ENCODE measurements around the gene DCAF7.
A peak's percentile ranks its signal among the peaks of the same experiment; 100 is the strongest.

Gene DCAF7

GRCh38 chr17:63571632-63572310 lies 21.5 kb downstream of the DCAF7 start:
- Histone ChIP-seq H3K9ac (ENCODE audit: low read length) (no peak overlapping the region), H2AFZ (ENCODE audit: low read length) (no peak overlapping the region), H3K4me3 (ENCODE audit: low read length) (no peak overlapping the region), H3K4me1 (ENCODE audit: low read length) (no peaks in the 10 kb centered on the region), H3K27ac (ENCODE audit: low read length) (no peak overlapping the region), H3K9me2 (replicated peaks; ENCODE audit: insufficient read depth, low read length) (no peaks in the 10 kb centered on the region), H3K79me2 (ENCODE audit: low read length) (peaks cover 77% of the 10 kb centered on the region), H3K9me3 (replicated peaks; ENCODE audit: insufficient read depth, low read length) (no peaks in the 10 kb centered on the region), H3K4me2 (ENCODE audit: low read depth, low read length) (no peak overlapping the region), H3K36me3 (replicated peaks; ENCODE audit: insufficient read depth, low read length) (no peaks in the 10 kb centered on the region), H4K20me1 (ENCODE audit: insufficient read depth, low read length) (0 out of 2 replicates have a peak, but pooled peaks cover 3% of the 10 kb centered on the region), H3F3A (ENCODE audit: insufficient read depth, low read length) (no peaks in the 10 kb centered on the region), H3K27me3 (replicated peaks; ENCODE audit: insufficient read depth, low read length) (no peaks in the 10 kb centered on the region)
- no peak for TF ChIP-seq CTCF (IDR thresholded peaks at IDR 0.05; ENCODE audit: low read length)
- TF ChIP-seq EZH2 (optimal IDR thresholded peaks at IDR 0.05; ENCODE audit: low read depth, low read length) = no peak
- TF ChIP-seq EZH2phosphoT487 (IDR thresholded peaks at IDR 0.05; ENCODE audit: low read length) = no peak
- no peak for DNase-seq

GRCh38 chr17:63573634-63574033 lies 23.4 kb downstream of the DCAF7 start:
- Histone ChIP-seq H3K4me1 (ENCODE audit: low read length) (no peaks in the 10 kb centered on the region), H3K4me3 (ENCODE audit: low read length) (no peak overlapping the region), H3K27ac (ENCODE audit: low read length) (no peak overlapping the region), H3K36me3 (replicated peaks; ENCODE audit: insufficient read depth, low read length) (no peaks in the 10 kb centered on the region), H3K9me2 (replicated peaks; ENCODE audit: insufficient read depth, low read length) (no peaks in the 10 kb centered on the region), H3K9ac (ENCODE audit: low read length) (no peak overlapping the region), H3K9me3 (replicated peaks; ENCODE audit: insufficient read depth, low read length) (no peaks in the 10 kb centered on the region), H3K4me2 (ENCODE audit: low read depth, low read length) (no peak overlapping the region), H2AFZ (ENCODE audit: low read length) (no peak overlapping the region), H3K27me3 (replicated peaks; ENCODE audit: insufficient read depth, low read length) (no peaks in the 10 kb centered on the region), H3K79me2 (ENCODE audit: low read length) (peaks cover 74% of the 10 kb centered on the region), H3F3A (ENCODE audit: insufficient read depth, low read length) (no peaks in the 10 kb centered on the region), H4K20me1 (ENCODE audit: insufficient read depth, low read length) (peaks cover 8% of the 10 kb centered on the region; the same call in 1 of the 2 replicates)
- DNase-seq = no peak
- TF ChIP-seq CTCF (IDR thresholded peaks at IDR 0.05; ENCODE audit: low read length) (peak; percentile 5; the same call in 1 of the 2 replicates), EZH2 (optimal IDR thresholded peaks at IDR 0.05; ENCODE audit: low read depth, low read length) (no peak)

GRCh38 chr17:63578027-63578768 lies 27.9 kb downstream of the DCAF7 start:
- no peak for DNase-seq
- Histone ChIP-seq H3K4me3 (ENCODE audit: low read length) (no peak overlapping the region), H3K9me2 (replicated peaks; ENCODE audit: insufficient read depth, low read length) (no peaks in the 10 kb centered on the region), H3K4me2 (ENCODE audit: low read depth, low read length) (no peak overlapping the region), H4K20me1 (ENCODE audit: insufficient read depth, low read length) (peaks cover 11% of the 10 kb centered on the region; the same call in 1 of the 2 replicates), H2AFZ (ENCODE audit: low read length) (no peak overlapping the region), H3K9ac (ENCODE audit: low read length) (no peak overlapping the region), H3K4me1 (ENCODE audit: low read length) (no peaks in the 10 kb centered on the region), H3K27ac (ENCODE audit: low read length) (no peak overlapping the region), H3K9me3 (replicated peaks; ENCODE audit: insufficient read depth, low read length) (no peaks in the 10 kb centered on the region), H3K27me3 (replicated peaks; ENCODE audit: insufficient read depth, low read length) (no peaks in the 10 kb centered on the region), H3K79me2 (ENCODE audit: low read length) (peaks cover 49% of the 10 kb centered on the region), H3K36me3 (replicated peaks; ENCODE audit: insufficient read depth, low read length) (peaks cover 5% of the 10 kb centered on the region; the same call in 1 of the 2 replicates), H3F3A (ENCODE audit: insufficient read depth, low read length) (no peaks in the 10 kb centered on the region)
- no peak for TF ChIP-seq EZH2 (optimal IDR thresholded peaks at IDR 0.05; ENCODE audit: low read depth, low read length)
- no peak for TF ChIP-seq EZH2phosphoT487 (IDR thresholded peaks at IDR 0.05; ENCODE audit: low read length)
- no peak for TF ChIP-seq CTCF (IDR thresholded peaks at IDR 0.05; ENCODE audit: low read length)

All from MM.1S (cell line).